ENCODE measurements around the gene CSNK2A2.

CSNK2A2 gene

DNA sequence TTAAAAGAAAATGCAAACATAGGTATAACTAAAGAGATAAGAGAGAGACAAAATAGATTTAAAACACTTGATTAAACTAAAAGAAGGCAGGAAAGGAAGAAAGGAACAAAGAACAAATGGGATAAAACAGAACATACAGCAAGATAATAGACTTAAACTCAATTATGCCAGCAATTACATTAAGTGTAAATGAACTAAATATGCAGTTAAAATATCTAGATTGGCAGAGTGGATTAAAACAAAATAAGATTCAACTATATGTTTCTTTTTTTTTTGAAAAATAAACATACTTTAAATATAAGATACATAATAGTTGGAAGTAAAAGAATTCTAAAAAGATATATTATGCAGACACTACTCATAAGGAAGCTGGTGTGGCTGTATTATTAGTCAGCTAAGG, 59.1 kb downstream of the CSNK2A2 start:
- DNase-seq (ENCODE audit: low read depth) = no peak

DNA sequence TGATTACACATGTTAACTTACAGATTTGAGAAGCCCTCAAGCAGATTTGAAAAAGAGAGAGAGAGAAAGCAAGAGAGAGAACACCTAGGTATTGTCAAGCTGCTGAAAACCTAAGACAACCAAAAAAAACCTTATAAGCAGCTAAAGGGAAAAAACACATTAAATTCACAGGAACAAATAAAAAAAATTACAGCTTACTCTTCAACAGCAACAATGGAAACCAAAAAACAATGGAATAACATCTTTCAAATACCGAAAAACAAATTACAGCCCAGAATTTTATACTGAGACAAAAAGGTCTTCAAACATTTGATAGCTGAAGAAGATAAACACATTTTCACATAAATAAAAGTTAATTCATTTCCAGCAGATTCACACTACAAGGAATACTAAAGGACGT, 60.3 kb downstream of the CSNK2A2 start:
- no peak for DNase-seq (ENCODE audit: low read depth)

DNA sequence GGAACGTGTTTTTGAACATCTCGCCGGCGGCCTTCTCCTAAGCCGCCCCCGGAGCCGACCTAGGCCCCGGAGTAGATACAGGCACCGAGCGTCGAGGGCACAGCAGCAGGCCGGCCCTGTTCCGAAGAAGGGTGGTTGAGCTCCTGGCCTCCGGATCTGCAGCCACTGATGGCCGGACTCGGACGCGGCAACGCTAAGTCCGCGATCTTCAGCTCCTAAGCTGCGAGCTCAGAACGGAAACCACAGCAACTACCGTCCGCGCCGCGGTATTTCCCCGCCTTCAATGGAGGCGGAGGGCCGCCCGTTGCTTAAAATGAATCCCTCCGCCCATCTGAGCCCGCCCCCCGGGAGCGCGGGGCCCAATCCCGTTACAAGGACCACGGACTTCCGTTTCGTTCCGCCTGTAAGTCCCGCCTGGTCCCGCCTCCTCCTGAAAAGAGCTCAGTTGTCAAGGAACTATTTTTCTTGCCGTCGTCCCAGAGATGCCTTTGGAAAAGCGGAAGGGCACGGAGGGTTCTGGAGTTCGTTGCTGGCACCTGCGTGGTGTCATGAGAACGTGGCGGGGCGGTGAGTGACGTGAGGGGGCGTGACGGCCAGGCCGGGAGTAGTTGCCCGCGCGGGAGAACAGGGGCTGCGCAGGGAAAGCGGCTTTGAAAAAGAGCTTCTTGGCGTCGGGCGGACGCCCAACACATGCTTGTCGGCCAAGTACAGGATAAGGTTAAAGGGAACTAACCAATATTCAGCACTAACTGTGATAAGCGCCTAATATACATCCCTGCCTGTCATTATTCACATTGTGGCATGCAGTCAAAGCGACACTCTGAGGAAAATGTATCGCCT, 68.6 kb downstream of the CSNK2A2 start, which contains the start of gene CFAP20:
Gene CFAP20 (minus strand): TSS at position 285 of the 840 bp plus-strand sequence. CDS start 266 bp downstream, at position 19.
- peak; percentile 100 for DNase-seq (ENCODE audit: low read depth)

DNA sequence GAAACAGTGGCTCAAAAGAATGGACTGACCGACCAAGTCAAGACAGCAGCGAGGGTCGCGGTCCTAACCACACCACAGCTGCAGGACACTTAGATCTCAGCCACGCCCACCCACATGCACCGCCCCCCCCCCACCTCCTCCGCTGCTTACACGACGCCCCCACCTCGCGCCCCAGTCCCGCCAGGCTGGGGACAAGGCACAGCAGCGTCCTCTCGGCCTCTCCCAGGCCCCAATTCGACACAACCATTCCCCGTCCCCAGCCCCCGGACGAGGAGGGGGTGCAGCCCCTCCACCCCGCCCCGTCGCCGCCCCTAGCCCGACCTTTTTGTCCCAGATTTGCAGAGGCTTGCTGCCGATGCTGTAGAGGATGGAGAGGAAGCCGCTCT, 69.2 kb downstream of the CSNK2A2 start:
- DNase-seq (ENCODE audit: low read depth) = no peak

DNA sequence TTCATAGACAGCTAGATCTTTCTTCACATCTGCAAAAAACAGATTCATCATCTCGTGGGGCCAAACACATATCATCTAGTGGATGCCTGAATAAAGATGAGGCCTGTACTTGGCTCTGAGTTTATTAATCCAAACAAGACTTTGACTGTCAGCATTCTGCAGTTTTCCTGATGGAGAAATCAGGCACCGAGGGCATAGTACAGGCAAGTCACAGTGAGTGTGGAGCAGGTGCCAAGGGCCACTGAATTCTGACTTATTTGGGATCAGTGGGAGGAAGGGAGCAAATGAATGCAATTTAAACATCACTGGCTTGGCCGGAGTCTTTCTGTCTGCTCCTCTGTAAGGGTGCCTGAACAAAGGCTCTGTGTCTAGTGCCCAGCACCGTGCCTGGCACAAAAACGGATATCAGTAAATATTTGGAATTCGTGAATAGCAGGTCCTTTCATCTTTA, 69.7 kb downstream of the CSNK2A2 start:
- no peak for DNase-seq (ENCODE audit: low read depth)

DNA sequence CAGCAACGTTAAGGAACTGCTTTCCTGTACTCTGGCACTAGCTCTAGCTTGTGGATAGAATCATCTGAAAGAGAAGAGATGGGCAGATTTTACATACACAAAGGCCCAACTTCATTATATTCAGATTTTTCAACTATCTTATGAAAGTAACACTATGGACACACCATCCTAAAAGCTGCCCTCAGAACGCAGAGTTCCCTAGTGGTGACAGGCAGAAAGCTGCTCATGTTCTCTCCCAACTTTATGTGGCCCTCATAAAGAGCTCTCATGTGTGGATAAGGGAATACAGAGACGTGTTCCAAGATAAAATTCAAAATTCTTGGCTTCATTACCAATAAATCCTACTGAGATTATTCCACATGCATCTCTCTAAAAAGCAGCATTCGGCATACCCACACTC, 70.3 kb downstream of the CSNK2A2 start:
- DNase-seq (ENCODE audit: low read depth) = no peak

DNA sequence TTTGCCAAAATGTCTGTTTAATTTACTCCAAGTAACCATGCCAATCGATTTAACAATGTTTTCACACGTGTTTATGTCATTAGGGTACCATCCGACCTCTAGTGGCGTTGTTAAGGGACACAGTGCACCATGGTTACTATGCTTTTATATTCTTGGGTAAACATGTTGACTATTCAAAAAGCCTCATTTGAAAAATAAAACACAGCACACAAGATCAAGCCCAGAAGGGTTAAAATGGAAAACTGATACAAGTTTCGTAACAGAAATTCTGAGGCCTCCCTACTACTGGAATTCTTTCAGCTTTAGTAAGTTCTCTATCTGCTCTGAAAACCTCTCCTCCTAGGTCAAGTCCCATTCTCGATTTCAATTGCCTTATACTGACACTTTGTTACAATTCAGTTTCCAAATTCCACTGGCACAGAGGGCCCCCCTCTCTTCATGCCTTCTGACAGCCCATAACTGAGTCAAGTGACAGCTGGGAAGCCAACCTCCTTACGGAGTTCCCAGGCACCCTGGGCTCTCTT, 70.8 kb downstream of the CSNK2A2 start:
- DNase-seq (ENCODE audit: low read depth) = peak; percentile 75

DNA sequence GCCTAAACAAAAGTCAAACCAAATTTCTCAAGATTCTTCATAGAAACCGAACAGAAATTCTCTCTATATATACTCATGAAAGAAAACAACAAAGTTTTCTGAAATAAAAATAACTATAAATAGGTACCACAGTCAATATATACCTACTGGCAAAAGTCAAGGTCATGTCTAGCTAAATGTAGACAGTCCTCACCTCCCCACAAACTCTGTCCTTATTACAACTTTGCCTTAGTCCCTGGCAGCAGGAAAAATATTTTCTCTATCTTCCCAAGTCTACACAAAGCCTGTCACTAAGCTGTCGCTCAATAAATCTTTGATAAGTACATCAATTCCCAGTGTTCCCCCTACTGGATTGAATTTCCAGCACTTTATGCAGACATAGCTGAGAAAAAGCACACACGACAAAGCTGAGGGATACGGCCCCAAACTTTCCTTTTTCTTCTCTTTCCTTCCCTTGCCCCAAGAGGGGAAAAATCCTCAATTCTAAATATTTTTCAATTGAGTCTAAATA, 71.4 kb downstream of the CSNK2A2 start:
- no peak for DNase-seq (ENCODE audit: low read depth)

DNA sequence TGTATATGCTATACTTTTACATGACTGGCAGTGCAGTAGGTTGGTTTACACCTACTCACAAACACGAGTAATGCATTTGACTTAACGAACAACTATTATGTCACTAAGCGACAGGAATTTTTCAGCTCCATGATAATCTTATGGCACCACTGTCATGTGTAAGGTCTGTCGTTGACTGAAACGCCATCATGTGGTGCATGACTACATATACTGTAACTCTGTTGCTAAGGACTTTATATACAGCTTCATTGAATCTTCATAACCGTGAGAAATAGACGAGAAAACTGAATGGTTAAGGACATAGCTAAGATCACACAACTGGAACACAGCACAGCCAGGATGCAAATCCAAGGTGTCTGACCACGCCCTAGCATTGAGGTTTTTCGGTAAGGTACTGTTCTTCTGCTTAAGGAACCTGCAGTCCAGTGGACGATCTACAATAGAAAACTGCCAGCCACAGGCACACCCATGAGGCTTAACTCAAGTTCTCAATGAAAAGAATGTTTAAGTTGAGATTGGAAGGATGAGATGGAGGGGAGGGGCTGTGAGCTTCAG, 72.0 kb downstream of the CSNK2A2 start:
- DNase-seq (ENCODE audit: low read depth) = no peak

DNA sequence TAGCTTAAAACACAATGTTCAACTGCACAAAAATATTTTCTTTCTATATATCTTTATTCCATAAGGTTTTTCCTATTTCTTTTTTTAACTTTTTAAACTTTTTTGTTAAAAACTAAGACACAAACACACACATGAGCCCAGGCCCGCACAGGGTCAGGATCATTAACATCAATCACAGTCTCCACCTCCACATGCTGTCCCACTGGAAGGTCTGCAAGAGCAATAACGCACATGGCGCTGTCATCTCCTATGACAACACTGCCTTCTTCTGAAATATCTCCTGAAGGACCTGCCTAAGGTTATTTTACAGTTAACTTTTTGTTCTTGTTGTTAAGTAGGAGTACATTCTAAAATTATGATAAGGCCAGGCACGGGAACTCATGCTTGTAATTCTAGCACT, 72.9 kb downstream of the CSNK2A2 start:
- DNase-seq (ENCODE audit: low read depth) = no peak

DNA sequence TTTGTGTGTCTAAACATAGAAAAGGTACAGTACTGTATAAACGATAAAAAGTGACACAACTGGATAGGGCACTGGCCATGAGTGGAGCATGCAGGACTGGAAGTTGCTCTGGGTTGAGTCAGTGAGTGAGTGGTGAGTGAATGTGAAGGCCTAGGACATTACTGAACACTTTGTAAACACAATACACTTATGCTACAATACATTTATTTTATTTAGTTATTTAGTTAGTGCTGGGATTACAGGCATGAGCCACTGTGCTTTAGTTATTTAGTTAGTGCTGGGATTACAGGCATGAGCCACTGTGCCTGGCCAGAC, 73.3 kb downstream of the CSNK2A2 start:
- no peak for DNase-seq (ENCODE audit: low read depth)

DNA sequence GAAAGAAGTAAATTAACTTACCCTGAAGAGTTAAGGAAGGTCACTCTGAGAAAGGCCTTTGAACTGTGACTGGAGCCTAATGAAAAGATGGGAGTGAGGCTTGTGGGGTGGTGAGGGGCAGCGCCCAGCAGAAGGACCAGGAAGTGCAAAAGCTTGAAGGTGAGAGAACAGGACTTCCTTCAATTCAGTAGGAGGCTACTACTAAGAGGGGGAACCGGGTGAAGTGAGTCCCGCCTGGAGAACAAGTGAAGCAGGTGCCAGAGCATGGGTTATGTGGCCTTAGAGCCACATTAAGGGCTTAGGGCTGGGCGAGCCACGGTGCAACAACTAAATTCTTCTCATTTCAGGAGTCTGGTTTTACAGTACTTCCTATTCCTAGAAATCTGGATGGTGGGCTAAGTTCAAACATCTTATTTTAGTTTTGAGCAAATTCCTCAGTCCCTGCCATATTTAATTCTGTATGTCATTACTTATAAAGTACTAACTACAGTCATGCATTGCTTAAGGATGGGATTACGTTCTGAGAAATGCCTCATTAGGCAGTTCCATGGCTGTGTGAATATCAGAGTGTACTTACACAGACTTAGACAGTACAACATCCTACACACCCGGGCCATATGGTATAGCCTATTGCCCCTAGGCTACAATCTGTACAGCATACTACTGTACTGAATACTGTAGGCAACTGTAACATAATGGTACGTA, 73.9 kb downstream of the CSNK2A2 start:
- DNase-seq (ENCODE audit: low read depth) = no peak

DNA sequence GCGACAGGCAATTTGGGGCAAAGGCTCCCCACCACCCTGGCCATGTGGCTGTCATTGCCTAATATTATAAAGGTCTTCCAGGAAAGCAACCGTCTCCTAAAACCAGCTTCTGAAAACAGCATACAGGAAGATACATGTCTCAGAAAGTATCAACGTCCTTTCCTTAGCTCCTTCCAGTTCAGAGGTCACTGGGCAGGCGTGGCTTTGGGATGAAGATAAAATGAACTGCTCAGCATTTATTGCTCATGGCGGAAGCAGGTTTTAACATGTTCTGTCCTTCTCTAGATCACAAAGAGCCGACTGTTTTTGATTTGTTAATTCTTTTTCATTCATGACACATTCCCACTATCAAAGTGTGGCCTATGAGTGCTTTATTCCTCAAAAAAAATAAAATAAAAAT, 76.8 kb downstream of the CSNK2A2 start:
- DNase-seq (ENCODE audit: low read depth) = no peak

DNA sequence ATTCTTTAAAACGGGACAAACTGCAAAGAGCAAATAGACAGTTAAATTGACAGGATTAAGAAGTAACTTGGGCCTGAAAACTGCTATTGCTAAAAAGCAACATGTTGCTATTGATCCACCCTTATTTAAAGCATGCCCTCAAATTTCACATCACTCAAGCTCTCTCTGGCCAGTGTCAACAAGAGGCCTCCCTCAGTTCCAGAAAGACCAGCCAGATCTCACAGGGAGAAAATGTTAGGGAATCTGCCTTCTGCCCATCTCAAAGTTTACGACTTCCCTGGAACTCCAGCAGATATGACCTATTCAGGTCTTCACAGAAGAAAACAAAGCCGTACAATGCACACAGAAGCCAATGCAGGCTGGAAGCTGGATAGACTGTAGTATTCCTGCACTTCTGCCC, 77.7 kb downstream of the CSNK2A2 start:
- DNase-seq (ENCODE audit: low read depth) = no peak

DNA sequence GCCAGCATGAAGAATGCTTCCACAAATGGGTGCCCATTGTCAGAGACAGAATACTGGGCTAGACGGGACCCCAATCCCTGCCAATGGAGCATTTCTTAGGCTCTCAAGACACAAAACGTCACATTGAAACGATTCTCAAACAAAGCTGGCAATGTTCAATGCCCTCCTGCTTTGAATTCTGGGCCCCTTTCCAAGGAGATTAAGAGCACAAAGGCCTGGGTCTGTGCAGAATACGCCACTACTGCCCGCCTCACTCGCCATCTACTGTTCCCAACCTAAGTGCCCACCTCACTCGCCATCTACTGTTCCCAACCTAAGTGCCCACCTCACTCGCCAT, 78.4 kb downstream of the CSNK2A2 start:
- no peak for DNase-seq (ENCODE audit: low read depth)

DNA sequence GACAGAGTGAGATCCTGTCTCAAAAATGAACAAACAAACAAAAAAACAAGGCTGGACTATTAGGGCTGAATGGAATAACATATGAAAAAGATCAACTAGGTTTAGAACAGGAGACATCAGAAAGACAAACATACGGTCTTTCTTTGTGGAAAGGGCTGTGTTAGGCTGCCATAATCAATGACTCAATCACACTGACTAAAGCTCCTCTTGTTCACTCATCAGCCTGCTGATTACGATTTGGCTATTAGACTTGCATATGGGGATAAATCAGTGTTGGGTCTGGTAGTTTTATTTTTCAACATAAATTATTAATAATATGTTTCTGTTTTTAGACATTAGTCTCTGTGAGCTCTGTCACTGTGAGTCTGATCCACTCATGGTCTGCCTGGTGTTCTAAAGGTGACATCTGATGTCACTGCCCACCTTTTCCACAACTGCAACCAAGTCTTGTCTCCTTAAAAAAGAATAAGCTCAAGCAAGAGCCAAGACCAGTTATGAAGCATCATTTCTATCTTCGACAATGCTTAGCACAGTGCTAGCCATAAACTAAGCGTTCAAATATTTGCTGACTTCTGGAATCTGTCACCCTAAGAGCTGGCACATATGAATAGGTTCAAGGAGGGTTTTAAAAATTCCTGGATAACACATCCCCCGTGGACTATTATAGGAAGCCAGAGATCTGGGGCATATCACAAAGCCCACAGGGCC, 79.0 kb downstream of the CSNK2A2 start:
- no peak for DNase-seq (ENCODE audit: low read depth)

DNA sequence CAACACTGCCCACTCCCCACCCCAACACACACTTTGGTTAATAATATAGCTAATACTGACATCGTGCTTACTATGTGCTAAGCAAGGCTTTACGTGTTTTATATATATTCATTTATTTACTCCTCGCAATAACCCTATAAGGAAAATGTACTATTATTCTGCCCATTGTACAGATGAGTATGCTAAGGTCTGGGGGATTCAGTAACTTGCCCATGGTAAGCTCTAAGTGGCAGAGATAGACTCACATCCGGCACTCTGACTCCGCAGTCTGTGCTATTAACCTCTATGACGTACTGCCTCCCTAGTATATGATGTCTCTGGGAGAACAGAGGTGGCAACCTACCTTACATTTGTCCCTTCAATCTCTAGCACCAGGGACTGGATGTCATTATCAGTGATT, 81.4 kb downstream of the CSNK2A2 start:
- DNase-seq (ENCODE audit: low read depth) = no peak

DNA sequence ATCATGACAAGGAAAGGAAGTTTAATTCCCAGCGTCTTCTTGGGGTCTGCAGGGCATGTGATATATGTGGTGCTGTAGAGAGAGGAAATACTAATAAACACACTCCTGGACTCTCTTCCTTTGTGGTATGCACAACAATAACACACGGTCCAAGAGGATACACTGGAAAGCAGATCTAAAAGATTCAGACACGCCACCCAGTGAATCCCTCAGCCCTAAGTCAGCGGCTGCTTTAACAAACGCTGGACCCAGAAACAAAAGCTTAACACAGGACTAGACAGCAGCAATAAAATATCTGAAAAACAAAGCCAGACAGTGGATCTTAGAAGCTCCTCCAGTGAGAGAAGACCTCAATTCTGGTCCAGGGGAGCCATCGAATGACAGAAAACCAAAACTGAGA, 81.8 kb downstream of the CSNK2A2 start:
- no peak for DNase-seq (ENCODE audit: low read depth)

DNA sequence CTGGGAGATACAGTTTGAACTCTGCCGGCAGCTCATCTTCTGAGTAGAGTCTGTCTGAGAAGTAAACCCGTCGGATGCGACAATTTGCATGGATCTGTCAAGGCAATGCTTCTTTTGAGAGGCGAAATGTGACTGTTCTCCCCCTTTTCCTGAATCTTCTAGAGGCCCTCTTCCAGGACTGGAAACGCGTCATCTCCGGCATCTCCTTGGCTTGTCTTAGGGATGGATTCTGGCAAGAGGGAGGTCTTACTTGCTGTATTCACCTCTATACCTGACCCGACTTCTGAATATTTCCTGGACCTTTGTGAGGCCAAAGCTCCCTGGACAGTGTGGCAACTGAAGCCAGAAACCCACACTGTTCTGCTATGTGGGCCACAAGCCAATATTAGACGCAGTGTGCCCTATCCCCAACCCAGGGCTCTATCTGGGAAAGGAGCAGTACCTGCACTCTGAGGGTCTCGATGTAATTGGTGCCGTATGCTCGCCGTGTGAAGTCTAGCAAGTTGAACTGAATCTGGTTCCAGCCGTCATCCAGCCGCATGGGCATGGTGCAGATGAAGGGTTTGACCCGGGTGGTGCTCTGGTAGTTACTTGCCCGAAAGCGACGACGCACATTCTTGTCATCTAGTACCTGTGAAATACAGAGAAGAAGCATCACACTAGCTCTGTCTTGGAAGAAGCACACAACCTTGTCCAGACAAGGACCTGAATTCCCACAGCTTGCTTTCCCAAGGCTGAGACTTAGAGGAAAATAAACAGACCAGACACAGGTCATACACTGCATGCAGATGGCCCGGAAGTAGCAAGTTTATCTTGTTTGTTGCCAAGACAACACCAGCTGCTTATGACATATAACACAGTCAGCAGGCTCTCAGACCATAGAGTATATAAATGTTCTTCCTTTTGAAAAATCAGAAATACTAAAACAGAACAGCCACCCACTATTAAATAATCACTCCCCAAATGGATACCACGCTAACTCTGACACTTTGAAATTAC, 82.8 kb downstream of the CSNK2A2 start:
- no peak for DNase-seq (ENCODE audit: low read depth)

DNA sequence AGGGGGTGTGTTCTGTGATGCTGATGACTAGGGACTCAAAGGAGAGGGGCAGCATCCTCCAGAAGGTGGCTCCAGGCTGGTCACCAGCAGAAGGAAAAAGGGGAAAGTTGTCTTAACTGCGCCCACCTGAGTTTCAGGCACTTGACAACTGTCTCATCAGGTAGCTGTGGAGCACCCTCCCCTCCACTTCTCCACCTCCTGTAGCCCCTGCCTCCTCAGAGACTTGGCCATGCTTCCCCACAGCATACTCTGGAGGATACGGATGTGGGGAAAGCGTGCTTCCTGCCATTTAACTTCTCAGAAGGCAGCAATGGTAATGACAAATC, 86.6 kb downstream of the CSNK2A2 start:
- DNase-seq (ENCODE audit: low read depth) = no peak
